ENCODE measurements around the gene RPL19. TPM values are rescaled to one million over a fixed set of nuclear protein-coding genes. Genes with fewer than 3 reads are reported as not detected.

The RPL19 gene
- total RNA-seq, 1 experiment from 2014 or later: 2,153 TPM

DNA sequence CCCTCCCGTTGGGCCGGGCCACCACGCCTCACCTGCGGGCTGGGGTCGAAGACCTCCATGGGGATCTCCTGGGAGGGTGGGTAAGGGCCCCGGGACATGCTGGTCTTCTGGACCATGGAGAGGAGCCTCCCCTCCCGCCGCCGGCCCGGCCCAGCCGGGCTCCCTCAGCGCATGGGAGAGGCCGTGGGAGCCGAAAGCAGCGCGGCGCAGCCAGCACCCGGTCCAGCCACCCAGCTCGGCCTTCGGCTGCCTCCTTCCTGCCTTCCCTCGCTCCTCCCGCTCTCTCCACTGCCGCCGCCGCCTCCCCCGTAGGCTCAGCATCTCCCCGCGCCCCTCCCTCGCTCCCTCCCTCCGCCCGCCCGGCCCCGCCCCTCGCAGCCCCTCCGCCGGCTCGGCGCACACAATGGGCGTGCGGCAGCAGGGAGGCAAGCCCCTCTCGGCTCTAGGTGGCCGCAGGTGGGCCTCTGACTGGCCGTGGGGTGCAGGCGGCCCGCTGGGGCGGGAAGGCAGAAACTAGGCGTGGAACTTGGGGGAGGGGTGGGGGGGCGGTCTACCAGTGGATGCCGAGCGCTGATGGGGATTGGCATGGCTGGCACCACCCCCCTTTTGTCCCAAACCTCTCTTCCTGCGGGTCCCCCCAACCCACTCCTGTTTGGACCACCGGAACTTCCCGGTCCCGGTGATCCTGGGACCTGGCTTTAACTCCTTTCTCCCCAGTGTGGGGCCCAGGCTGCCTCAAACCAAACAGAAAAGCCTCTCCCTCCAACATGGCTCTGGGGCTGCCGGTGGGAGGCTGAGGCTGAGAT, 2.5 kb upstream of the RPL19 start, which contains the start of gene CACNB1:
TSS of gene CACNB1 (minus strand) at position 290 of the 806 bp plus-strand sequence. CDS start at position 116, 174 bp downstream.
- DNase-seq (ENCODE audit: low read depth): peak; percentile 84

DNA sequence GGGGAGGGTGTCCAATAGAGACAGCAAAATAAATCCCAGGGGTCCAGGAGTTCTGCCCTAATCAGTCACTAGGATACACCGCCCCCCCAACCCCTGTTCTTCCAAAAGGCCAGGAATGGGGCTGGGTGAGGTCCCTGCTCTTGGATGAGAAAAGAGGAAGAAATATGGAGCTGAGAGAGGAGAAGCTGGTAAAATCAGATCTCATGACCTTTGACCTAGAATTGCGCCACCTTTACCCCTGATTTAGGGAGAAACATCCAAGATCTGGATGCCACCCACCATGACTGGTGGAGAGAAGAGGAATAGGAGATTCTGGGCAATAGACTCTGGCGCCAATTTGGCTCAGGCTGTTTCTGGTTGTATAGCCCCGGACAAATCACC, 1.9 kb upstream of the RPL19 start:
- no peak for DNase-seq (ENCODE audit: low read depth)

DNA sequence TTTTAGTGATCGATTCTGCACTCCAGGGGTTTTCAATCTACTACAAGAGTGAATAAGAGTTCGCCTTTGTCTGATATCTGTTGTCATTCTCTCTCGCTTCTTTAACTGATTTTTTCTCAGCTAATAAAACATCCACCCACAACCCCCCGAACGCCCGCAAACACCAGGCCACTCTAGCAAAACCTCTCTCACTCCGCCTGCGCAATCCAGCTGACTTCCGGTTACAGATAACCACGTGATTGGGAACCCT, 338 bp upstream of the RPL19 start:
- DNase-seq (ENCODE audit: low read depth): peak; percentile 88

DNA sequence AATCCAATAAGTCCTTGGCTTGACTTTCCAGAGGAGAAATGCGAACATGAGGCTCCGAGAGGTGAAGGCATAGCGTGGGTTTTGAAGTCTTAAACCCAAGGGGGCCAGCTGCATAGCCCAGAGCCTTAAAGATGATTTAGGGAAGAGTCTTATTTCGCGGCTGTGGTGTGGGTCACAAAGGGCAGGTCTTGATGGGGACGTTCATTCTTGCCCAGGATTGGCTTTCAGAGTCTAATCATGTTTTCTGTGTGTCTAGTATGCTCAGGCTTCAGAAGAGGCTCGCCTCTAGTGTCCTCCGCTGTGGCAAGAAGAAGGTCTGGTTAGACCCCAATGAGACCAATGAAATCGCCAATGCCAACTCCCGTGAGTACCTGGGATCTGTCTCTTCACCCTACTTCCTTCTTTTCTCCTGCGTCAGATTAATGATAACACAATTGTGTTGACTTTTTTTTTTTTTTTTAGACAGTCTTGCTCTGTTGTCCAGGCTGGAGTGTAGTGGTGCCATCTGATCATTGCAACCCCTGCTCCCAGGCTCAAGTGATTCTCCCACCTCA, 951 bp downstream of the RPL19 start:
- DNase-seq (ENCODE audit: low read depth): no peak

DNA sequence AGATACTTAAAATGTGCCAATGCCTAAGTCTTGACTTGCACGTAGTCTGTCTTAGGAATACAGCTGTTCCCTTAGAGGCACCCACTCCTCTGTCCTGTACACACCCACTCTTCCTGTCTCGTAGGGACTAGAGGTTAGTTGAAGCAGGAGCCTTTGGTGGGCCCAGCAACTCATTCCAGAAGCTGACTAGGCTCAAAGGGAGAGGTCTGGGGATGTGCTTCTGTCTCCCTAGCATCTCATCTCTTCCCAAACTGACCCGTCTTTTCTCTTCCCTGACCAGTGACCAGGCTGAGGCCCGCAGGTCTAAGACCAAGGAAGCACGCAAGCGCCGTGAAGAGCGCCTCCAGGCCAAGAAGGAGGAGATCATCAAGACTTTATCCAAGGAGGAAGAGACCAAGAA, 4.2 kb downstream of the RPL19 start:
- DNase-seq (ENCODE audit: low read depth): no peak

DNA sequence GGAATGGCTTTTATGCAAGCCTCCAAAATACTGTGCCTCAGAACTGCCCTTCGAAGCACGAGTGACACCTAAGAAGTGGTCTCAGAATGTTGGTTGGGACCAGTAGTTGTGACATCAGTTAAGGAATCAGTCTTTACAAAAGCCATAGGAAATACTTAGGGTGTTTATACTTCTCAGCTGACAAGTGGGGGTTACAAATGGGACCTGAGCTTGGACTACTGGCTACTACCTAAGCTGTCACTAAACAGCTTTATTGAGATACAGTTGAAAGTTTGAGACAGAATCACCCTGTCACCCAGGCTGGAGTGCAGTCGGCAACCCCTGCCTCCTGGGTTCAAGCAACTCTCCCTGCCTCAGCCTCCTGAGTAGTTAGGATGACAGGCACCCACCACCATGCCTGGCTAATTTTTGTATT, 5.0 kb downstream of the RPL19 start:
- DNase-seq (ENCODE audit: low read depth): no peak

DNA sequence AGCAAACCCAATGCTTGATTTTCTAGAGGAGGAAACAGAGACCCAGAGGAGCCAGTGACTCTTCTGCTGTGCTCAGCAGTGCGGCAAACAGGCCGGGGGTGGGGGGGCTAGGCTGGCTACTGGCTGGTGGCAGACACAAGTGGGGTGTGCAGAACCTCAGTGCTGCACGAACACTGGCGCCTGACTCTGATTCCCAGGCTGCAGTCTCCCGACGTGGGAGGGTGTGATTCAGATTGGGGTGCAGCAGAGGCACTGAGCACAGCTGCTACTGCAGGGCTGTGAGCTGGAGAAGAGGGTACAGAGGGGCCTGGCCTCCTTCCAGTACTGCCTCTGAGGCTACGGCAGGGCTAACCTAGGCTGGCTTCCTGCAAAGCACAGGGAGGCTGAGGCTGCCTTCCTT, 8.1 kb downstream of the RPL19 start:
- no peak for DNase-seq (ENCODE audit: low read depth)

DNA sequence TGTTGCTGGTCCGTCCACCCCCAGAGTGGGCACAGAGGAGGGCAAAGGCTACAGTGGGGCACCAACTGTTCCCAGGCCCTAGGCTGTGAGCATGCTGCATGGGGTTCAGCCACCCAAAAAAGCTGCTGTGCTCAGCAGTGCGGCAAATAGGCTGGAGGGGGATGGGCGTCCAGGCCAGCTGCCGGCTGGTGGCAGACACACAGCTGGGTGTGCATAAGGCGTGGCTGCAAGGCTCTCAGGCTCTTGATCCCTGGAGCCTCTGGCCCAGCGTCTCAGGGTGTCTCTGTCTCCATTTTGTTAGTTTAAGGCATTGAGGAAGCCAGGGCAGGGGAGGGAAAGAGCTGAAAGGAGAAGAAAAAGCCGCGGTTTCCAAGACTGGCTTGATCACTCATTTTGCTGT, 8.8 kb downstream of the RPL19 start:
- no peak for DNase-seq (ENCODE audit: low read depth)

DNA sequence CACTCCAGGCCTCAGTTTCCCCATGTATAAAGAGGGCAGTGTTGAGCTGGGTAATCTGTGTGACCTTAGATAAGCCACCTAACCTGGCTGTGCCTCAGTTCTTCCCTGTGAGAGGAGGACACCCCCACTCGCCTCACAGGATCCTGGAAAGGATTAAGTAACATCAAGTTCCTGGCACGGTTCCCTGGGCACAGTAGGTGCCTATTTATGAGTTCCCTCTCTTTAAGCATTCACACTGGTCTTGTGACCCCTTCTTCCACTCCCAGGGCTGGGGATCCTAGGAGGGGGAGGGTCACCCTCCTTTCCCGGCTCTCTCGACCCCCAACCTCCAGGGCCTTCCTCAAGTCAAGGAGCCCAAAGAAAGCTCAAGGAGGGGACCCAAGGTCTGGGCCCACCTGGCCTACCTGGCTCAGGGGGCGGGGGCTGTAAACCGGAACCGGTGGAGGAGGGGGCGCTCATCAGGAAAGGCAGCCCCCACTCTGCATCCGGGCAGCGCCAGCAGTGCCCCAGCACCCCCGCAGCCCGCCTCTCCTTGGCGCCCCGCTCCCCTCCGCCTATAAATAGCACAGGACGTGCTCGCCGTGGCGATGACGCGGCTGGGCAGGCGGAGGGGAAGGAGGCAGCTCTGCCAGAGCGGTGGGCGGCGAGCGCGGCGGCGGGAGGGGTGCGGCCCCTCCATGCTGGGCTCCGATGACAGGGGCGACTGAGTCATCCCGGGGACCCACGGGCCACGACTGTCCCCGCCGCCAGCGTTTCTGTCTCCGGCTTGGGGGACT, 9.4 kb downstream of the RPL19 start:
- DNase-seq (ENCODE audit: low read depth): peak; percentile 51

DNA sequence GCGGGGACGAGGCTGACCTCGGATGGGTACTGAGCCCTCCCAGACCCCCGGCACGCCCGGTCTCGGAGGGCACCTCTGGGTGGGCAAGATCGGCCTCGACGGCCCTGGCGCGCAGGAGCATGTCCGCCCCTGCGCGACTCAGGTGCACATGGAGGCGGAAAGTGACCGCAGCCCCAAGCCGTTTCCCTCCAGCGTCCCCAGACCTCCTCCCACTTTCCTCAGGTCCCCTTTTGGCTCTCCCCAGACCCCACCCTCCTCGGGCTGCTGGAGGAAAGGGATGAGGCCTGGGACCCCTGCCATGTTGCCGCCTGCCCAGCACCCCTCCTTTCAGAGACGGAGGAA, 10.0 kb downstream of the RPL19 start:
- DNase-seq (ENCODE audit: low read depth): no peak

DNA sequence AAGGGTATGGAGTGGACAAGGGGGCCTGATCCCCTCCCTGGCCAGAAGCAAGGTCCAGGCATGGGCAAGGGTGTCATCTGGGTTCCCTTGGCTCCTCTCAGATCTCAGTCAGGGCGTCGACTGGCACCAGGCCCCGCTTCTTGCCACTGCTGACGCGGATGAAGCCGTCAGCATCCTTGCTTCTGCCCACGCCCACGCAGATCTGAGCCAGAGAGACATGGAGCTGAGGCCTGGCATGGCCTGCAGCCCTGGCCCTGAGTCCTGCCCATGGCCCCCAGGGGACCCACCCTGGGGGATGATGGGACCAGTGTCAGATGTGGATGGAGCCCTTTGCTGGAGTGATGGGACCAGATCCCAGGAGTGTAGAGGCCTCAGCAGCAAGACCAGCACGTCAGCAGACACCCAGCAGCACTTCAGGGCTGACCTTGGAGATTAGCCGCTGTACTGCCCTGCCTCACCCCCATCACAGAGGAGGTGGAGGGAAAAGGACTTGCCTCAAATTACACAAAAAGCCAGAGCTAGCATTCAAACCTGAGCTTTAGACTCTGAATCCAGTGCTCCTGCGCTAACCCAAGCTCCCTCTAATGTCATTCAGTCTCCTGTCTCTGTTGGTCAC, 12.2 kb downstream of the RPL19 start:
- no peak for DNase-seq (ENCODE audit: low read depth)

DNA sequence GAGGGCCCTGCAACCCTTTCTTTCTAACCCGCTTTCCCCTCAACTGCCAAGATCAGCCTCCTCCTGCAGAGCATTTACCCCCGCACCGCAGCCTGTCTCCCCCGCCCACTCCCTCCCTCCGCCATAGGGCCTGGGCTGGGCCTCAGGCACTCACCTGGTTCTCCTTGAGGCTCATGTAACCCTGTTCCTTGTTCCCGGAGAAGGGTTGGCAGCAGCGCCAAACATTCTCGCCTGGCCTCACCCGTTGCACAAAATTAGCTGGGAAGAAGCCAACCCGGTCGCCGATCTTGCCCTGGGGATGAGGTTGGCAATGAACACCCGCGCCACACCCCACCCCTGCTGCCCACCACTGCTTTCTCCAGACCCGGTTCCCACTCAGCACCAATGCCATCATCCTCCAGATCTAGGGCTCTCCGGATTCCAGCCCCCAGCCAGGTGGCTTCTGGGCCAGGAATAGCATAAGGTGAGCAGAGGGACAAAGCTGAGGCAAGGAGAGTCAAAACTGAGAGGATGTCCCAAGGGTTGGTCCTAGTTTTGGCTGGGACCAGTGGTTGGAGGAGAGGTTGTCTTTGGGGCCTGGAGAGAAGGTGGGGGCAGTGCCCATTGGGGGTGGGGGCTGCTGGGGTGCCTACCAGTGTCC, 12.9 kb downstream of the RPL19 start:
- no peak for DNase-seq (ENCODE audit: low read depth)

DNA sequence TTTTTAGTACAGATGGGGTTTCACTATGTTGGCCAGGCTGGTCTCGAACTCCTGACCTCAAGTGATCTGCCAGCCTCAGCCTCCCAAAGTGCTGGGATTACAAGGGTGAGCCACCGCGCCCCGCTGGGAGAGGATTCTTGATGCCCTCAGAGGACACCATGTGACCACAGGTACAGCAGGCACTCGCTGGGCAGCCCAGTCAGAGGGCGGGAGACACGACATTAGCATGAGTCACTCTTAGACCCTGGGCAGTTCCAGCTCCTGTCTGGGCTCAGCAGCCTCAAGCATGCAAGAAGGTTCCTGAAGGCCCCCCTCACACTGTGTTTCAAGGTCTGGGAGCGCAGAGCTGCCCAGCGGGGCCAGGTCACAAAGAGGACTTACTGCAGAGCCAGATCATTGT, 13.8 kb downstream of the RPL19 start:
- DNase-seq (ENCODE audit: low read depth): peak; percentile 76

DNA sequence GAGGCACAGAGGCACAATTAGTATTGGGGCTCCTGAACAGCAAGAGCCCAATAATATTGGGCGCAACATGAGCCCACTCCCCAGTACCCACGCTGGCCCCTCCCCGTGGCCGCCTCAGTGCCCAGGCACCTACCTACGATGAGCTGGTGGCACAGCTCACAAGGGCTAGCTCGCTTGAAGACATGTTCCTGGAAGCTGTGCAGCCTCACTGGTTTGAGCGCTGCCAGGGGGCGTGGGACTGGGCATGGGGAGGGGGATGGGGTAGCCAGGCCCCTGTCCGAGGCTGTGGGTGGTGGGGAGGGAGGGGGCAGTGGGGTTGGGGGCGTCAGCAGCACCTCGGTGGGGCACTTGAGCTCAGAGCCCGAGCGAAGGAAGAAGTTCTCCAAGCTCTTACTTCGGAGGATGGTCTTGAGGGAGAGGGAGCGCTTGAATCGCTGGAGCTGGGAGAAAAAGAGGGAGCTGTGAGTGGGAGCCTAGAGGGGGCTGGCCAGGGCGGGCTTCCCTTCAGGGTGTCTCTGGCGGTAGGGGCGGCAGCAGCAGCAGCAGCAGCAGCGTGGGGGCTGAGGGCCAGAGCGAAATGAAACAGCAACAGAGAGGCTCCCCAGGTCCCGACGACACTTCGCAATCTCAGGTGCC, 17.8 kb downstream of the RPL19 start:
- no peak for DNase-seq (ENCODE audit: low read depth)

DNA sequence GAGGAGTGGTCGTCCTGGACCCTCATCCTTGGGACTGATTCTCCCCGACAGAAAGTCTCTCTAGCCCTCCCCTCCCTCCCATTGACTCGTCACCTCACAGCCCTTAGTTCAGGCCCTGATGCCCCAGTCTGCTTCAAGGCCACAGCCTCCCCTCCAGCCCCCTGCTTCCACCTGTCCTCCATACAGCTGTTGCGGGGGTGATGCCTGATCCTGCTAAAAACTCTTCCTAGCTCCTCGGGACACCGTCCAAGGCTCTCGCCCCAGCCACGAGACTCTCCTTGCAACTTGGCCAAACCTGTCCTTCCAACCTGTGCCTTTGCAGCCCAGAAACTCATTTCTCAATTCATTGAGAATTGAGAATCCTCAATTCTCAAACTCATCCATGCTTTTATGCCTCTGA, 18.8 kb downstream of the RPL19 start:
- no peak for DNase-seq (ENCODE audit: low read depth)

DNA sequence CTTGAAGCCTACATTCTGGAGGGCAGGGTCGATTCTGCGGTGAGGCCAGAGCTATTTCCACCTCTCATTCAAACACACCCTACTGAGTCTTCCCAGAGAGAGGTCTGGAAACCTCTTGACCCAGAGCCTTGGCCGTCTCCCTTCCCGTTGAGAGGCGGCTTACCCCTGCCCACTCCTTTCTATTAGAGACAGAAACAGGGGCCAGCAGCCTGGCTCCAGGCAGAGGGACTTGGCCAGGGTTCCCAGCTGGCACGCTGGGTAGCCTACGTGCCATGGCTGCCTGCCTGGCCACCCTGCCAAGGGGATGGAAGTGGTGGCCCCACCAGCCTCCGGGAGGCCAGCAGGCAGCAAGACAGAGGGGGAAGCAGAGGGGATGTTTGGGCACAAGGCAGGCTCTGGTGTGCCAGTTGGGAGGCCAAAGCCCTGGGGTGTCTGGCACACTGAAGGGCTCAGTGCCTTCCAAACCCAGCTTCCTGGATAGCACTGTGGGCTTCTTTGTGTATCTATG, 19.6 kb downstream of the RPL19 start:
- DNase-seq (ENCODE audit: low read depth): no peak

DNA sequence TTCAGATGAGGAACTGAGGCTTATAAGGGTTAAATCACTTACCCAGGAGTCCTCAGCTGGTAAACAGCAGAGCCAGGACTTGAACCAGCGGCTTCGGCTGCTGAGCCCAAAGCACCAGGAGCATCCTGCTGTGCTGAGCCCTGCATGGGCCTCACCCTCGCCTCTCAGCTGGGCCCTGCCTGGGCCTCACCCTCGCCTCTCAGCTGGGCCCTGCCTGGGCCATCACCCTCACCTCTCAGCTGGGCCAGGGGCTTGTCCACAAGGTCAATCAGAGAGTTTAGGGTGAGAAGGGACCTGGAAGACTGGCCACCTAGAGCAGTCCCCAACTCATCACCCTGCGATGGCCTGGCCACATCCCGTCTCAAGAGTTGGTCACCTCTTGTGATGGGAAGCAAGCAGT, 21.5 kb downstream of the RPL19 start:
- no peak for DNase-seq (ENCODE audit: low read depth)

DNA sequence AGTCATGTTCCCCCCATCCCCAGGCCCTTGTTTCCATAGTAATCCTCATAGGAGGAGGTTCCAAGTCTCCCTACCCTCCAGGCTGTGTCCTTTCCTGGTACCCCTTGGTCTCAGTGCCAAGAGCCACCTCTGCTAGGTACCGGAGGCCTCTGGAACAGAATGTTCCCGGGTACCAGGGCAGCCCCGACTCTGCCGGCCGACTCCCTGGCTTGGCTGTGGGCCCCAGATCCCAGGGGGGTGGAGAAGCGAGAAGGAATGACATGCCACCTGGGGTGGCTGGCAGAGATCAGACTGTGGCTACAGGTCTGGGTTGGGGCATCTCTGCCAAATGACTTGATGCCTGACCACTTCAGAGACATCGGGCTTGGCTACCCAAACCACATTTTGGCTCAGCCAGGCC, 22.1 kb downstream of the RPL19 start:
- no peak for DNase-seq (ENCODE audit: low read depth)

DNA sequence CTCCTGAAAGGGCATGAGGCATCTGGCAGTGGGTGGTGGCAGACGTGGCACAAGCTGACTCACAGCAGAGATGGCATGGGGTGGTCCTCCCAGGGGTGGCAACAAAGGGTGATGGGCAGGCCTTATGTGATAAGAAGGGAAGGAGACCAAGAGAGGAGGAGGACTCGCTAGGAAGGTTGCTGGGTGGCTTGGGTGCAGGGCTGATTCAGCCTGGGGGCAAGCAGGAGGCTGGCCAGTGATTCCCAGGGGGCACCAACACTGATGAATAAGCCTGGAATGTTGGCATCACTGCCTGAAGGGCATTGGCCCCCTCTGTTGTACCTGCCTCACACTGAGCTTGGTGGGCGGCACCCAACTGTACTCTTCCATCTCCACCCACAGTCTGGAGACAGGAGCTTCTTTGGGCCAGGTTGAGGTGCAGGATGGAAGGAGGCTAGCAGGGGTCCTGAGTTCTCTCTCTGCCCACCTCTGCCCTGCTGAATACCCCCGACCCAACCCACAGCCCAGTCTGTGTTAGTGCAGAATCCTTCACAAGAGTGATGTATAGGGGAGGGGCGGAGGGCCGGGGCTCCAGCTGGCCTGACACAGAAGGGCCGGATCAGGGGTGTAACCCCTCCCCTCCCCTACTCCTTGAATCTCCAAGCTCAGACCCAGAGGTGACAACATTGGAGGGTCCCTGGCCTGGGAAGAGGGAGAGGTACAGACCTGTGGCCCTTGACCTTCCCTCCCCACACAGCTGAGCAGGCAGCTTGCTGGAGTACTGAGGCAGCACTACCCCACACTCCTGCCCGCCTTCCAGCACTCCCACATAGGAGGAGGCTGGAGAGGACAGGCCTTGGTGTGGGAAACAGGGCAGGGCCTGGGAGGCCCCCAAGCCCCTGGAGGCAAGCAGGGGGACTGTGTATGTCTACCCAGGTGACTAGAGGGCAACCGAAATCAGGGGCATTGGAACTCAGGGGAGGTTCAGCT, 23.1 kb downstream of the RPL19 start:
- DNase-seq (ENCODE audit: low read depth): no peak
